ENCODE data around the gene TPCN1.

TPCN1 gene

DNA sequence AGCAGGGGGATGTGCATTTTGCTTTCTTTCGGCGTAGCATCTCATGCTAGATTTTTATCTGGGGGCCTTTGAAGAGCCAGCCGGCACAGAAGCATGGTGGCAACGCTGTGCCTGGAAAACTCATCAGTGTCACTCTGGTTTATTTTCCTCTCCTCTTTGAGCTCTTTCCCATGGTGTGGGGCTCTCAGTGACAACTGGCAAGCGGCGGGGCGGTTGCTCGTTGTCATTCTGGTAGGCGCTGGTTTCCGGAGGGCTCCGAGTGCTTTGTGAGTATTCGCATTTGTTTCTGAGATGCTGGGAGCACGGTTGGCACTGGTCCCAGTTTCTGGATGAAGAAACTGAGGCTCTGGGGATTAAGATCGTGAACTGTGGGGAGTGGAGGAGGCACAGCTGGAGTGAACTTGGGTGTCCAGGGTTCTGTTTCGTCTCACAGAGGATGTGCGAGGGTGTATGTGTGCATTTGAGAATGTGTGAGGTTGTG, 23.3 kb downstream of the TPCN1 start:
- no peak for DNase-seq (ENCODE audit: low spot score)
- TF ChIP-seq, protein P1, sequence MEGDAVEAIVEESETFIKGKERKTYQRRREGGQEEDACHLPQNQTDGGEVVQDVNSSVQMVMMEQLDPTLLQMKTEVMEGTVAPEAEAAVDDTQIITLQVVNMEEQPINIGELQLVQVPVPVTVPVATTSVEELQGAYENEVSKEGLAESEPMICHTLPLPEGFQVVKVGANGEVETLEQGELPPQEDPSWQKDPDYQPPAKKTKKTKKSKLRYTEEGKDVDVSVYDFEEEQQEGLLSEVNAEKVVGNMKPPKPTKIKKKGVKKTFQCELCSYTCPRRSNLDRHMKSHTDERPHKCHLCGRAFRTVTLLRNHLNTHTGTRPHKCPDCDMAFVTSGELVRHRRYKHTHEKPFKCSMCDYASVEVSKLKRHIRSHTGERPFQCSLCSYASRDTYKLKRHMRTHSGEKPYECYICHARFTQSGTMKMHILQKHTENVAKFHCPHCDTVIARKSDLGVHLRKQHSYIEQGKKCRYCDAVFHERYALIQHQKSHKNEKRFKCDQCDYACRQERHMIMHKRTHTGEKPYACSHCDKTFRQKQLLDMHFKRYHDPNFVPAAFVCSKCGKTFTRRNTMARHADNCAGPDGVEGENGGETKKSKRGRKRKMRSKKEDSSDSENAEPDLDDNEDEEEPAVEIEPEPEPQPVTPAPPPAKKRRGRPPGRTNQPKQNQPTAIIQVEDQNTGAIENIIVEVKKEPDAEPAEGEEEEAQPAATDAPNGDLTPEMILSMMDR (IDR thresholded peaks at IDR 0.05; ENCODE audit: extremely low read depth, insufficient read depth, missing control alignments), result no peak
- in situ Hi-C loops (cut with MboI; ENCODE audit: low pct_unique_long_range_greater_than_20kb, low sequenced_read_pairs, unreplicated experiment), result no loop called here

- in situ Hi-C loops (cut with MboI; ENCODE audit: low pct_unique_long_range_greater_than_20kb, low sequenced_read_pairs, unreplicated experiment), result no loop called here
- DNase-seq (ENCODE audit: low spot score), result no peak
- TF ChIP-seq, protein P1 (IDR thresholded peaks at IDR 0.05; ENCODE audit: extremely low read depth, insufficient read depth, missing control alignments), result no peak
Observed at GRCh38 chr12:113245695-113246477, 24.6 kb downstream of the TPCN1 start.

GRCh38 chr12:113246478-113247122, 25.3 kb downstream of the TPCN1 start:
- in situ Hi-C loops (cut with MboI; ENCODE audit: low pct_unique_long_range_greater_than_20kb, low sequenced_read_pairs, unreplicated experiment), result no loop called here
- TF ChIP-seq, protein P1 (IDR thresholded peaks at IDR 0.05; ENCODE audit: extremely low read depth, insufficient read depth, missing control alignments), result no peak
- no peak for DNase-seq (ENCODE audit: low spot score)

GRCh38 chr12:113247123-113248050, 26.1 kb downstream of the TPCN1 start:
- TF ChIP-seq, protein P1 (IDR thresholded peaks at IDR 0.05; ENCODE audit: extremely low read depth, insufficient read depth, missing control alignments), result no peak
- in situ Hi-C loops (cut with MboI; ENCODE audit: low pct_unique_long_range_greater_than_20kb, low sequenced_read_pairs, unreplicated experiment), result no loop called here
- no peak for DNase-seq (ENCODE audit: low spot score)

- TF ChIP-seq, protein P1 (IDR thresholded peaks at IDR 0.05; ENCODE audit: extremely low read depth, insufficient read depth, missing control alignments), result no peak
- in situ Hi-C loops (cut with MboI; ENCODE audit: low pct_unique_long_range_greater_than_20kb, low sequenced_read_pairs, unreplicated experiment), result no loop called here
- DNase-seq (ENCODE audit: low spot score), result no peak
Observed at GRCh38 chr12:113248051-113248825, 27.0 kb downstream of the TPCN1 start.
